Measurements from ENCODE around the gene CROCC2.

DNA sequence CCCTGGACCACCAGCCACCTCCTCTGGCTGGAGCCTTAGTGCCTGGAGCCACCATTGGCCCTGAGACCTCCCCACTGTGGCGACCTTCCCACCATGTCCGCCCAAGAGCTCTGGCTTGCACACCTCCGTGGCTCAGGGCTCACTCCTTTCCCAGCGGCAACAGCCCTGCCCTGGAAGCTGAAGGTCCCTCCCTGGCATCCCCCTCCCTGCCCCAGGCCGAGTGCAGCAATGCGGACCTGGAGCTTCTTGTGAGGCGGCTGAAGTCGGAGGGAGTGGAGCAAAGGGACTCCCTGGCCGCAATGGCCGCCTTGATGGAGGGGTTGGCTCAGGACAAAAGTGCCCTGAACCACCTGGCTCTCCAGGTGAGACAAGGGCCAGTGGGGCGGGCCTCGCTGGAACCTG is 28.6 kb downstream of the CROCC2 start:
- TF ChIP-seq EZH2 (IDR thresholded peaks at IDR 0.05; ENCODE audit: borderline replicate concordance, low read length): no peak
- TF ChIP-seq, protein P1, sequence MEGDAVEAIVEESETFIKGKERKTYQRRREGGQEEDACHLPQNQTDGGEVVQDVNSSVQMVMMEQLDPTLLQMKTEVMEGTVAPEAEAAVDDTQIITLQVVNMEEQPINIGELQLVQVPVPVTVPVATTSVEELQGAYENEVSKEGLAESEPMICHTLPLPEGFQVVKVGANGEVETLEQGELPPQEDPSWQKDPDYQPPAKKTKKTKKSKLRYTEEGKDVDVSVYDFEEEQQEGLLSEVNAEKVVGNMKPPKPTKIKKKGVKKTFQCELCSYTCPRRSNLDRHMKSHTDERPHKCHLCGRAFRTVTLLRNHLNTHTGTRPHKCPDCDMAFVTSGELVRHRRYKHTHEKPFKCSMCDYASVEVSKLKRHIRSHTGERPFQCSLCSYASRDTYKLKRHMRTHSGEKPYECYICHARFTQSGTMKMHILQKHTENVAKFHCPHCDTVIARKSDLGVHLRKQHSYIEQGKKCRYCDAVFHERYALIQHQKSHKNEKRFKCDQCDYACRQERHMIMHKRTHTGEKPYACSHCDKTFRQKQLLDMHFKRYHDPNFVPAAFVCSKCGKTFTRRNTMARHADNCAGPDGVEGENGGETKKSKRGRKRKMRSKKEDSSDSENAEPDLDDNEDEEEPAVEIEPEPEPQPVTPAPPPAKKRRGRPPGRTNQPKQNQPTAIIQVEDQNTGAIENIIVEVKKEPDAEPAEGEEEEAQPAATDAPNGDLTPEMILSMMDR (IDR thresholded peaks at IDR 0.05; ENCODE audit: low read length): no peak
